Neutrophil (primary cell): ENCODE data around the gene BDKRB1.

ENCODE experiments used
- H3K27ac ChIP-seq: fragments of 200-600 bp; sonication (generic); 2 replicates; pipeline ENCODE4 v1.5.1; 2016; ENCODE audit warnings: mild to moderate bottlenecking, moderate library complexity
- H3K27me3 ChIP-seq: fragments of 200-600 bp; sonication (generic); 2 replicates; pipeline ENCODE4 v1.6.0; 2016; ENCODE audit warnings: mild to moderate bottlenecking
- H3K36me3 ChIP-seq: fragments of 200-600 bp; sonication (generic); 2 replicates; pipeline ENCODE4 v1.5.1; 2017
- H3K4me1 ChIP-seq, 2 experiments: fragments of 200-600 bp in 1 of 2; sonication (generic) in 1 of 2; 1 replicate in 1 of 2; 2 replicates in 1 of 2; pipeline versions ENCODE4 v1.5.1 to v1.6.1; 2013 to 2016; ENCODE audit warnings: low read depth in 1 of 2, low read length in 1 of 2, mild to moderate bottlenecking in 1 of 2, moderate library complexity in 1 of 2; ENCODE audit not compliant: control insufficient read depth in 1 of 2, insufficient read depth in 1 of 2
- H3K4me3 ChIP-seq, 2 experiments: fragments of 200-600 bp in 1 of 2; sonication (generic) in 1 of 2; 1 replicate in 1 of 2; 2 replicates in 1 of 2; pipeline ENCODE4 v1.5.1; 2013 to 2016; ENCODE audit warnings: low read depth in 1 of 2, low read length in 1 of 2, mild to moderate bottlenecking in 1 of 2, moderate library complexity in 1 of 2
- H3K9me3 ChIP-seq: fragments of 200-600 bp; sonication (generic); 2 replicates; pipeline ENCODE4 v1.5.1; 2016
- TF ChIP-seq, protein P1 (sequence below): fragments of 200-600 bp; sonication (generic); IDR thresholded peaks from 2 replicates; pipeline ENCODE4 v1.5.1; 2016; ENCODE audit warnings: antibody characterized with exemption

Gene BDKRB1

DNA sequence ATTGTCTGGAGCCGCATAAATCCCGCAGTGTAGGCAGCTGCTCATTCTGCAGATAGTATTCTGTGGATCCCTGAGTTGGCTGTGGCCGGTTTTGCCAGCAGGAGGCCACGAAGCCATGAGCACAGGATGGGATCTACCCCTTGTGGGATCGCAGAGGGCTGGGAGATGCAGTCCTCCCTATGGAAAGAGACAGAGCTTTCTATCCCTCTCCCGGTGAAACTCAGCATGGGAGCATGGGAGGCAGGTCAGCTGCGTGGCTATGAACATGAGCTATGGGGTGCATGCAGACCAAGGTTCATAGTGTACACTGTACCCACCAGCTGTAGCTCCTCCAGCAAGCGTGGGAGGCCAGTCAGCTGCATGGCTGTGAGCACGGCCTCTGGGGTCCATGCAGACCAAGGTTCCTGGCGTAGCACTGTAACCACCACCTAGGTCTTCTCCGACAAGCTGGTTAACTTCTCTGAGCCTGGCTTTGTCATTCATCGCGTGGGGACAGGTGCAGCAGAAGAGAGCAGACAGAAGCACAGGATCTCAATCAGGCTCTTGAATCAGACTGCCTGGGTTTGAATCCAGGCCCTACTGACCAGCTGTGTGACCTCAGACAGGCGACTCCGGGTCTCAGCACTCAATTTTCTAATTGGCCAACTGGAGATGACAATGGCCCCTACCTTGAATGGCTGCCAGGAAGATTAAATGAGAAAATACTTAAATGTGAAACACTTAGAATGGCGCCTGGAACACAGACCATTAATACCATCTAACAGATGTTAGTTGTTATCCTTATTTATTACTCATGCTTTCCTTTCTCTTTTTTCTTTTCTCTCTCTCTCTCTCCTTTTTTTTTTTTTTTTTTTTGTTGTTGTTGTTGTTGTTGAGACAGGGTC lies 6.0 kb downstream of the BDKRB1 start:
- Histone ChIP-seq H3K27ac (no peak overlapping the region), H3K4me1 (peaks cover 0 to 12% of the 10 kb centered on the region in 2 experiments), H3K27me3 (peaks cover 22% of the 10 kb centered on the region), H3K36me3 (no peaks in the 10 kb centered on the region), H3K4me3 (no peak overlapping the region), H3K9me3 (no peaks in the 10 kb centered on the region)
- TF ChIP-seq, protein P1, sequence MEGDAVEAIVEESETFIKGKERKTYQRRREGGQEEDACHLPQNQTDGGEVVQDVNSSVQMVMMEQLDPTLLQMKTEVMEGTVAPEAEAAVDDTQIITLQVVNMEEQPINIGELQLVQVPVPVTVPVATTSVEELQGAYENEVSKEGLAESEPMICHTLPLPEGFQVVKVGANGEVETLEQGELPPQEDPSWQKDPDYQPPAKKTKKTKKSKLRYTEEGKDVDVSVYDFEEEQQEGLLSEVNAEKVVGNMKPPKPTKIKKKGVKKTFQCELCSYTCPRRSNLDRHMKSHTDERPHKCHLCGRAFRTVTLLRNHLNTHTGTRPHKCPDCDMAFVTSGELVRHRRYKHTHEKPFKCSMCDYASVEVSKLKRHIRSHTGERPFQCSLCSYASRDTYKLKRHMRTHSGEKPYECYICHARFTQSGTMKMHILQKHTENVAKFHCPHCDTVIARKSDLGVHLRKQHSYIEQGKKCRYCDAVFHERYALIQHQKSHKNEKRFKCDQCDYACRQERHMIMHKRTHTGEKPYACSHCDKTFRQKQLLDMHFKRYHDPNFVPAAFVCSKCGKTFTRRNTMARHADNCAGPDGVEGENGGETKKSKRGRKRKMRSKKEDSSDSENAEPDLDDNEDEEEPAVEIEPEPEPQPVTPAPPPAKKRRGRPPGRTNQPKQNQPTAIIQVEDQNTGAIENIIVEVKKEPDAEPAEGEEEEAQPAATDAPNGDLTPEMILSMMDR = no peak

DNA sequence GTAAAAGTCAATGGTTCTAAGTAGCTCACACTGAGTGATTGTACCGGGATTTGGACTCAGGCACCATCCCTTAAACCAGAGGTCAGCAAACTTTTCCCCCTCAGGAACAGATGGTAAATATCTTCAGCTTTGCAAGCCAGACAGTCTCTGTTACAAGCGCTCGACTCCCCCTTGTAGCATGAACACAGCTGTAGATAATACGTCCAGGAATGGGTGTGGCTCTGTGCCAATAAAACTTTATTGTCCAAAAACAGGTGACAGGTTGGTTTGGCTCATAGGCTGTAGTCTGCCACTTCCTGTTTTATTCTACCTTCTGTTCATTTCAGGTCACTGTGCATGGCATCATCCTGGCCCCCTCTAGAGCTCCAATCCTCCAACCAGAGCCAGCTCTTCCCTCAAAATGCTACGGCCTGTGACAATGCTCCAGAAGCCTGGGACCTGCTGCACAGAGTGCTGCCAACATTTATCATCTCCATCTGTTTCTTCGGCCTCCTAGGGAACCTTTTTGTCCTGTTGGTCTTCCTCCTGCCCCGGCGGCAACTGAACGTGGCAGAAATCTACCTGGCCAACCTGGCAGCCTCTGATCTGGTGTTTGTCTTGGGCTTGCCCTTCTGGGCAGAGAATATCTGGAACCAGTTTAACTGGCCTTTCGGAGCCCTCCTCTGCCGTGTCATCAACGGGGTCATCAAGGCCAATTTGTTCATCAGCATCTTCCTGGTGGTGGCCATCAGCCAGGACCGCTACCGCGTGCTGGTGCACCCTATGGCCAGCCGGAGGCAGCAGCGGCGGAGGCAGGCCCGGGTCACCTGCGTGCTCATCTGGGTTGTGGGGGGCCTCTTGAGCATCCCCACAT lies 7.6 kb downstream of the BDKRB1 start:
- TF ChIP-seq, protein P1 = no peak
- H3K36me3 ChIP-seq = no peaks in the 10 kb centered on the region
- H3K27me3 ChIP-seq = peaks cover 7% of the 10 kb centered on the region
- H3K4me3 ChIP-seq = no peak overlapping the region
- H3K4me1 ChIP-seq = peaks cover 0 to 12% of the 10 kb centered on the region in 2 experiments
- H3K27ac ChIP-seq = no peak overlapping the region
- H3K9me3 ChIP-seq = no peaks in the 10 kb centered on the region

DNA sequence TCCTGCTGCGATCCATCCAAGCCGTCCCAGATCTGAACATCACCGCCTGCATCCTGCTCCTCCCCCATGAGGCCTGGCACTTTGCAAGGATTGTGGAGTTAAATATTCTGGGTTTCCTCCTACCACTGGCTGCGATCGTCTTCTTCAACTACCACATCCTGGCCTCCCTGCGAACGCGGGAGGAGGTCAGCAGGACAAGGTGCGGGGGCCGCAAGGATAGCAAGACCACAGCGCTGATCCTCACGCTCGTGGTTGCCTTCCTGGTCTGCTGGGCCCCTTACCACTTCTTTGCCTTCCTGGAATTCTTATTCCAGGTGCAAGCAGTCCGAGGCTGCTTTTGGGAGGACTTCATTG lies 8.2 kb downstream of the BDKRB1 start:
- Histone ChIP-seq H3K36me3 (no peaks in the 10 kb centered on the region), H3K9me3 (no peaks in the 10 kb centered on the region), H3K27ac (no peak overlapping the region), H3K4me3 (no peak overlapping the region), H3K4me1 (peaks cover 0 to 12% of the 10 kb centered on the region in 2 experiments), H3K27me3 (peaks cover under 1% of the 10 kb centered on the region)
- TF ChIP-seq, protein P1 = no peak

DNA sequence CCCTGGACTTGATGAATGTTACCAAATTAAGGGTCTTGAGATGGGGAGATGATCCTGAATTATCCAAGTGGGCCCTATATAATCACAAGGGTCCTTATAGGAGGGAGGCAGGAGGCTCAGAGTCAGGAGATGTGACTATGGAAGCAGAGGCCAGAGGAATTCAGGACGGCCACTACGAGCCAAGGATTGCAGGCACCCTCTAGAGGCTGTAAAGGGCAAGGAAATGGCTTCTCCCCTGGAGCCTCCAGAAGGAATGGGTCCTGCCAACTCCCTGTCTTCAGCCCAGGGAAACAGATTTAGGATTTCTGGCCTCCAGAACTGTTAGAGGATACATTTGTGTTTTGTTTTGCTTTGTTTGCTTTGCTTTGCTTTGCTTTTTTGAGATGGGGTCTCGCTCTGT lies 8.8 kb downstream of the BDKRB1 start:
- TF ChIP-seq, protein P1 = no peak
- Histone ChIP-seq H3K27me3 (no peaks in the 10 kb centered on the region), H3K4me3 (no peak overlapping the region), H3K36me3 (no peaks in the 10 kb centered on the region), H3K9me3 (no peaks in the 10 kb centered on the region), H3K27ac (no peak overlapping the region), H3K4me1 (peaks cover 0 to 12% of the 10 kb centered on the region in 2 experiments)

DNA sequence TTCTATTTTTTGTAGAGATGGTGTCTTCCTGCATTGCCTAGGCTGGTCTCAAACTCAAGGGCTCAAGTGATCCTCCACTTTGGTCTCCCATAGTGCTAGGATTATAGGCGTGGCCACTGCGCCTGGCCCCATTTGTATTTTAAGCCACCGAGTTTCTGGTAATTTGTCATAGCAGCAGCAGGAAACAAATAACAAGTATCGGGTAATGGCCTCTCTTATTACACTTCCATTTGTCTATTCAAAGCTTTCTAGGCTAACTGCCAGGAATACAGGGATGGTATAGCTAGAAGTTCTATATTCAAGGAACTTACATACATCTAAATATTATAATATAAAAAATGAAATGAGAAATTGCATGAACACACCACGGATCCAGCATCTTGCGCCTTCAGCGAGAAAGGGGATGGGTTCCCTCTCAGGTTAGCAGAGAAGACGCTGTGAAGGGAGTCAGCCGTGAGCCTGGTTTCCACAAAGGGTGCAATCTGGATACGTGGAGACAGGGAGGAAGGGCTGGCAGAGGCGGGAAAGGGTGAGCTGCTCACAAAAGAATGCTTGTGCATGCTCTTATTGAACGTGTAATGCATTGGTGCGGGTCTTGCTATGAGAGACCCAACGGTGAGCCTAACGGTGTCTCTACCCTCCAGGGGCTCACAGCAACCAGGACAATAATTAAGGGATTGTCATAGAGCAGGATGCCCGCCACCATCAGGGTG lies 9.5 kb downstream of the BDKRB1 start:
- no peaks in the 10 kb centered on the region for H3K27me3 ChIP-seq
- TF ChIP-seq, protein P1 = no peak
- H3K27ac ChIP-seq = no peak overlapping the region
- H3K36me3 ChIP-seq = no peaks in the 10 kb centered on the region
- no peaks in the 10 kb centered on the region for H3K9me3 ChIP-seq
- no peak overlapping the region for H3K4me3 ChIP-seq
- H3K4me1 ChIP-seq = peaks cover 0 to 7% of the 10 kb centered on the region in 2 experiments
